ENCODE measurements around the gene MICAL3.

Gene MICAL3

GRCh38 chr22:17741866-17742526, 282.4 kb downstream of the MICAL3 start:
- no peak for DNase-seq

- DNase-seq = no peak
These were observed 285.0 kb downstream of the MICAL3 start for GRCh38 chr22:17739196-17739975.

- no peak for DNase-seq
These were observed 285.8 kb downstream of the MICAL3 start for GRCh38 chr22:17738386-17739128.

Measured in activated CD8-positive, alpha-beta memory T cell treated with anti-CD3 and anti-CD28 coated beads for 24 hours (primary cell).